Measurements from ENCODE around the gene FAM83C.

DNA sequence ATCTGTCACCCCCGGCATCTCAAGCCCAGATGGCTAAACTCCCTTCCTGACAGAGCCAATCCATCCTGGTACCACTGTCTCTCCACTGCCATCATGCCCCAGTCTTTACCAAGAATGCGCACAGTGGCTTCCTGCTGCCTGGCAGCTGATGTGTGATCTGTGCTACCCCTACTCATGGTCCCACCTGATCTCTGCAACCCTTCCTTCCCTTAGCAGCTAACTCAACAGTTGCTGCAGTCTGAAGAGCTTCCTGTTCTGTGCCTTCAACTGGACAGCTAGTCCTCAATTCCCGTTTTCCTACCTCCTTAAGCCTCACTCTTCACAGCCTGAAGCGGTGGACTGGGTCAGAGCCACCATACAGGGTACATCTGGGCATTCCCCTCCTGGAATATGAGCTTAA lies 7.6 kb upstream of the FAM83C start:
- TF ChIP-seq CTCF (IDR thresholded peaks at IDR 0.05), result no peak
- TF ChIP-seq POLR2A (IDR thresholded peaks at IDR 0.05), result no peak
